Ramos (cell line): Measurements from ENCODE around the gene IFNL3.

ENCODE experiments used
- in situ Hi-C: fragments of 300-500 bp; cut with MboI; formaldehyde crosslinking; loops from one replicate; pipeline ENCODE4 v1.14.3; 2022; ENCODE audit warnings: low sequenced_read_pairs; ENCODE audit not compliant: unreplicated experiment

IFNL3 gene

GRCh38 chr19:39196320-39196719 is 48.5 kb downstream of the IFNL3 start:
- in situ Hi-C loops = no loop called here

GRCh38 chr19:39195755-39196154 is 49.1 kb downstream of the IFNL3 start:
- in situ Hi-C loops = no loop called here

GRCh38 chr19:39194832-39195542 is 49.8 kb downstream of the IFNL3 start:
- in situ Hi-C loops = no loop called here

- in situ Hi-C loops = no loop called here
Measured at GRCh38 chr19:39193803-39194202, 51.0 kb downstream of the IFNL3 start.
